SK-N-SH (cell line): Measurements from ENCODE around the gene ZNF804B. TPM values are rescaled to one million over a fixed set of nuclear protein-coding genes. Genes with fewer than 3 reads are reported as not detected.

Experiments
- CTCF ChIA-PET: fragments of 300-600, 350-600 bp; formaldehyde crosslinking; extraction: SDS; loops from one replicate; lab custom pipeline; 2021; lab: Yijun Ruan, JAX
- POLR2A ChIA-PET: fragments of 350-600 bp; sonication (Branson Sonifier 250); formaldehyde crosslinking; extraction: SDS; loops from one replicate; lab custom pipeline; 2020; ENCODE audit warnings: antibody characterized with exemption, inconsistent platforms; lab: Yijun Ruan, JAX
- DNase-seq: peaks from one replicate; pipeline ENCODE4 v3.0.0; 2012
- H2AFZ ChIP-seq: fragments of 200-600 bp; sonication (generic); 2 replicates; pipeline ENCODE4 v1.8.1; 2016; ENCODE audit warnings: antibody characterized with exemption, mild to moderate bottlenecking, low read depth
- H3F3A ChIP-seq: fragments of 200-600 bp; sonication (generic); replicated peaks from 2 replicates; pipeline ENCODE3; 2016; ENCODE audit warnings: antibody characterized with exemption, mild to moderate bottlenecking; ENCODE audit not compliant: insufficient read depth
- H3K27ac ChIP-seq, 2 experiments: fragments of 200-500 bp in 1 of 2; fragments of 200-600 bp in 1 of 2; sonication (Bioruptor generic) in 1 of 2; sonication (generic), shearing (Covaris generic) in 1 of 2; 2 replicates each; pipeline versions ENCODE4 v1.5.1 to v1.6.1; 2014 to 2016; ENCODE audit warnings: low read depth in 2 of 2, inconsistent platforms in 1 of 2, low read length in 1 of 2, mild to moderate bottlenecking in 1 of 2, mixed read lengths in 1 of 2
- H3K27me3 ChIP-seq: fragments of 200-600 bp; sonication (generic), shearing (Covaris generic); 2 replicates; pipeline ENCODE4 v1.6.1; 2016; ENCODE audit warnings: mixed run types; ENCODE audit not compliant: insufficient read depth
- H3K36me3 ChIP-seq, 2 experiments: fragments of 200-500 bp in 1 of 2; fragments of 200-600 bp in 1 of 2; sonication (Bioruptor generic) in 1 of 2; sonication (generic) in 1 of 2; replicated peaks in 1 of 2; 2 replicates each; pipeline versions ENCODE3 to v1.5.1; 2014 to 2016; ENCODE audit warnings: low read length in 1 of 2, mild to moderate bottlenecking in 1 of 2; ENCODE audit not compliant: insufficient read depth in 2 of 2, control insufficient read depth in 1 of 2
- H3K4me1 ChIP-seq, 2 experiments: fragments of 200-500 bp in 1 of 2; fragments of 200-600 bp in 1 of 2; sonication (Bioruptor generic) in 1 of 2; sonication (generic), shearing (Covaris generic) in 1 of 2; 2 replicates each; pipeline versions ENCODE4 v1.5.1 to v1.6.1; 2014 to 2016; ENCODE audit warnings: low read depth in 1 of 2, low read length in 1 of 2, mixed run types in 1 of 2; ENCODE audit not compliant: insufficient read depth in 2 of 2, control insufficient read depth in 1 of 2
- H3K4me2 ChIP-seq: fragments of 200-600 bp; sonication (generic), shearing (Covaris generic); 2 replicates; pipeline ENCODE4 v1.6.1; 2017; ENCODE audit warnings: mixed run types
- H3K4me3 ChIP-seq, 2 experiments: fragments of 200-500 bp in 1 of 2; fragments of 200-600 bp in 1 of 2; sonication (Bioruptor generic) in 1 of 2; sonication (generic), shearing (Covaris generic) in 1 of 2; 2 replicates each; pipeline versions ENCODE4 v1.5.1 to v1.8.1; 2014 to 2016; ENCODE audit warnings: low read depth in 2 of 2, inconsistent platforms in 1 of 2, low read length in 1 of 2, mild to moderate bottlenecking in 1 of 2, mixed read lengths in 1 of 2, moderate library complexity in 1 of 2
- H3K79me2 ChIP-seq: fragments of 200-600 bp; sonication (generic); 2 replicates; pipeline ENCODE4 v1.8.1; 2017; ENCODE audit warnings: mild to moderate bottlenecking; ENCODE audit not compliant: insufficient read depth
- H3K9ac ChIP-seq: fragments of 200-600 bp; sonication (generic); 2 replicates; pipeline ENCODE4 v1.6.1; 2017; ENCODE audit warnings: mixed run types
- H3K9me2 ChIP-seq: fragments of 200-600 bp; sonication (generic); 2 replicates; pipeline ENCODE4 v1.6.1; 2017; ENCODE audit warnings: mixed run types
- H3K9me3 ChIP-seq: fragments of 200-600 bp; sonication (generic); 2 replicates; pipeline ENCODE4 v1.6.1; 2017; ENCODE audit warnings: mixed run types, mild to moderate bottlenecking, moderate library complexity
- H4K20me1 ChIP-seq: fragments of 200-600 bp; sonication (generic); 2 replicates; pipeline ENCODE4 v1.6.1; 2017; ENCODE audit warnings: mild to moderate bottlenecking, mixed run types; ENCODE audit not compliant: insufficient read depth
- CTCF ChIP-seq: fragments of 200-600 bp; sonication (generic); IDR thresholded peaks from 2 replicates; pipeline ENCODE4 v1.6.1; 2017; ENCODE audit warnings: antibody characterized with exemption, mild to moderate bottlenecking, moderate library complexity
- ELF1 ChIP-seq: IDR thresholded peaks from 2 replicates; pipeline ENCODE4 v1.4.0; 2012
- JUND ChIP-seq: IDR thresholded peaks from 2 replicates; pipeline ENCODE4 v1.4.0; 2012
- NRF1 ChIP-seq: IDR thresholded peaks from 2 replicates; pipeline ENCODE4 v1.6.1; 2012; ENCODE audit warnings: low read depth, mild to moderate bottlenecking, low read length
- PBX3 ChIP-seq: IDR thresholded peaks from 2 replicates; pipeline ENCODE4; 2012
- RCOR1 ChIP-seq: fragments of 150-350 bp; IDR thresholded peaks from 2 replicates; pipeline ENCODE4 v1.6.1; 2017; ENCODE audit warnings: antibody characterized with exemption, low read length
- REST ChIP-seq: IDR thresholded peaks from 2 replicates; pipeline ENCODE4 v1.6.1; 2012; ENCODE audit warnings: mild to moderate bottlenecking, low read depth, low read length, moderate library complexity
- RFX5 ChIP-seq: IDR thresholded peaks from 2 replicates; pipeline ENCODE4 v1.6.1; 2012; ENCODE audit warnings: mild to moderate bottlenecking, improper control_type of control experiment, low read length
- RXRA ChIP-seq: IDR thresholded peaks from 2 replicates; pipeline ENCODE4 v1.4.0; 2012; ENCODE audit warnings: low read depth, mild to moderate bottlenecking, borderline replicate concordance
- YY1 ChIP-seq: IDR thresholded peaks from 2 replicates; pipeline ENCODE4 v1.4.0; 2012; ENCODE audit warnings: low read depth, mild to moderate bottlenecking
- WGBS: methylation state at CpG from one replicate; pipeline ENCODE4 v1.1.6; 2017; ENCODE audit warnings: low lambda C conversion rate; 5-methylcytosine and 5-hydroxymethylcytosine counted together
- polyA plus RNA-seq, 3 experiments: library from polyadenylated mRNA; depleted of rRNA; stranded (reverse); fragments of >200 nt; gene quantifications; 2 replicates each; pipeline ENCODE4 v1.2.3, GENCODE V29; 2012

Gene ZNF804B
- polyA plus RNA-seq, 1 of the 3 experiments (the other 2 are of a cell fraction) = not detected

GRCh38 chr7:88929719-88930118, 170.2 kb downstream of the ZNF804B start (continued):
- TF ChIP-seq CTCF = no peak

GRCh38 chr7:88933285-88933684, 173.8 kb downstream of the ZNF804B start:
- 36% methylated on average over 5 of the region's 5 CpGs for WGBS
- Histone ChIP-seq H3K27ac (no peak overlapping the region), H3K9me3 (no peaks in the 10 kb centered on the region), H3K27me3 (no peaks in the 10 kb centered on the region), H3K36me3 (no peaks in the 10 kb centered on the region), H3K9ac (no peak overlapping the region), H3K9me2 (no peaks in the 10 kb centered on the region), H3K79me2 (no peaks in the 10 kb centered on the region), H3K4me1 (no peaks in the 10 kb centered on the region), H4K20me1 (no peaks in the 10 kb centered on the region)
- CTCF ChIA-PET = no interaction called here
- TF ChIP-seq NRF1 (no peak), ELF1 (no peak), RFX5 (no peak), RXRA (no peak), YY1 (no peak), PBX3 (no peak), JUND (no peak), RCOR1 (no peak), REST (no peak)
- TF ChIP-seq, all 33 proteins: peak for 0
- no peak for DNase-seq
- Histone ChIP-seq H3K4me3 (no peak overlapping the region), H3K4me2 (no peak overlapping the region), H2AFZ (no peak overlapping the region), H3F3A (no peaks in the 10 kb centered on the region)
- POLR2A ChIA-PET = no interaction called here
